ENCODE data around the gene CALML6. TPM values are rescaled to one million over a fixed set of nuclear protein-coding genes. Genes with fewer than 3 reads are reported as not detected.
A peak's percentile ranks its signal among the peaks of the same experiment; 100 is the strongest.

Gene CALML6
- total RNA-seq, 4 donors from 2014 or later = 0.42 to 0.78 TPM; not detected in 2

DNA sequence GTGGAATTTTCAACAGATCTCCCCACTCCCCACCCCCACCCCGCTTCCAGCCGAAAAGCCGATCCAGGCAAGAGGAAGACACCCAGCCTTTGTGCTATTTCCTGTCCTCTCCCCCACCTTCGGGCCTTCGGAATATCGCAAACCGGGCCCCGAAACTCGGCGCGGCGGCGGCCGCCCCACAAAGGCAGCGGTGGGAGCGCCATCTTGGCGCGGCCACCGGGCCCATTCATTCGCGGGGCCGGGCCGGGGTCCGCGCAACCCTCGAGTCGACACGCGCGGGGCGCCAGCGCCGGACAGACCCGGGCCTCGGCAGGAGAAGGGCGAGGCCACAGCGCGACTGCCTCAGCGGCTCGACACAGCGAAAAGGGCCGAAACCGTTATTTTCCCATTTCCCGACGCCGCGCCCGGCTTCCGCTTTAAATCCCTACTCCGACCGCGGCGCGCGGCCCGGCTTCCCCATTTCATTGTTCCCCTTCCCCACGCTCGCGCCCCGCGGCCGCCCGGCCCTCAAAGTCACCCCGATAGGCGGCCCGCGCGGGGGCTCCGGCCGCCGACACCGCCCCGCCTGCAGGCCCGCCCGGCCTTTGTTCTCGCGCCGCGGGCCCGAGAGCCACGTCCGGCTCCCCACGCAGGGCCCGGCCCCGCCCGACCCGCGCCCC, 25.1 kb upstream of the CALML6 start:
- peak in 1 of 2 donors; percentile 38 for DNase-seq (ENCODE audit: low spot score in 2 of 2)
- Histone ChIP-seq H3K27ac (peak overlapping the region; percentile 89 to 98 (median 91)), H3K4me1 (peaks cover 0 to 72% (median 51%) of the 10 kb centered on the region in 4 donors), H3K9me3 (no peaks in the 10 kb centered on the region), H3K27me3 (peaks cover 0 to 4% of the 10 kb centered on the region in 2 donors), H3K4me3 (peak overlapping the region; percentile 39 to 87 (median 76)), H3K36me3 (no peaks in the 10 kb centered on the region)
- TF ChIP-seq CTCF (IDR thresholded peaks at IDR 0.05) (no peak), EP300 (IDR thresholded peaks at IDR 0.05) (peak in 1 of 2 donors; percentile 28)
- WGBS, 2 donors = 1% methylated on average over 71 to 85 of the region's 88 CpGs

GRCh38 chr1:1890506-1891348, 24.3 kb upstream of the CALML6 start, which contains the start of gene GNB1:
Gene GNB1, minus strand, starts transcription at chr1:1891087. Its CDS starts 65,634 bp downstream, at chr1:1825453.
- Histone ChIP-seq H3K9me3 (no peaks in the 10 kb centered on the region), H3K27ac (peak within 1 kb of the TSS; percentile 90 to 98 (median 95))
- 0 to 2% methylated on average over 16 to 32 of the region's 137 CpGs for WGBS, 2 donors

DNA sequence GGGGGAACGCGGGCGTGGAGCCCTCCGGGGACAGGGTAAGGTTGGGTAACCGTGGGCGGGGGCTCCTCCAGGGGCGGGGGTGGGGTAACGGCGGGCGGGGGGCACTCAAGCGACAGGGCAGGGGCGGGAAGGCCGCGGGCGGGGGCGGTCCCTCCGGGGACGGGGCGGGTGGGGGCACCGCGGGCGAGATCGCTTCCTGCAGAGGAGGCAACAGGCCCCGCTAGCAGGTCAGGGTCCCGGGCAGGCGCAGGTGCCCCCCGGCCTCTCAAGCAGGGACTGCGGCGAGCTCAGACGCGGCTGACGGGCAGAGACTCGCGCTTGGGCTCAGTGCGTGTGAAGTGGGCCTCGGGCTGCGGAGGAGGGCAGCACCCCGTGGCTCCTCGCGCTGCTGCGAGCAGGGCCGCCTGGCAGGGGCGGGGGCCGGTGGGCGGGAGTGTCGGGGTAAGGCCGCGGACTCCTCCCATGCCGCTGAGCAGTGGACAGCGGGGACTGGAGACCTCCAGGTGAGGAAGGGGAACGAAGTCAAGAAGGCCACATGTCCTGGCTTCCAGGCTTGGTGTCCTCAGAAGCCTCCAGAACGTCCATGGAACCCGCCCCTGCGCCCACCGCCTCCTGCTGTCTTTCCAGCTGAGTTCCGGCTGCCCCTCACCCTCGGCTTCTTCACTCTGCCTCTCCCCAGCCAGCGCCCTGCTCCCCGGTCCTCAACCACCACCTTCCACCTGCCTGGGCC, 23.5 kb upstream of the CALML6 start:
- Histone ChIP-seq H3K27ac (peak overlapping the region; percentile 90 to 98 (median 95)), H3K36me3 (no peaks in the 10 kb centered on the region), H3K27me3 (peaks cover 0 to 18% of the 10 kb centered on the region in 2 donors), H3K4me3 (peak overlapping the region; percentile 73 to 87 (median 80)), H3K4me1 (peaks cover 0 to 70% (median 52%) of the 10 kb centered on the region in 4 donors), H3K9me3 (no peaks in the 10 kb centered on the region)
- WGBS, 2 donors = 0 to 9% methylated on average over 14 to 21 of the region's 59 CpGs
- no peak for TF ChIP-seq CTCF (IDR thresholded peaks at IDR 0.05)
- TF ChIP-seq POLR2A (IDR thresholded peaks at IDR 0.05) = no peak
- peak in 1 of 2 donors; percentile 44 for TF ChIP-seq EP300 (IDR thresholded peaks at IDR 0.05)
- peak in 1 of 2 donors; percentile 62 for DNase-seq (ENCODE audit: low spot score in 2 of 2)

More at GRCh38 chr1:1890506-1891348, 24.3 kb upstream of the CALML6 start, which contains the start of gene GNB1:
- peak within 1 kb of the TSS; percentile 73 to 87 (median 80) for H3K4me3 ChIP-seq
- peaks cover 0 to 11% of the 10 kb centered on the region in 2 donors for H3K27me3 ChIP-seq
- TF ChIP-seq POLR2A (IDR thresholded peaks at IDR 0.05) (peak; percentile 69 to 79), EP300 (IDR thresholded peaks at IDR 0.05) (no peak), CTCF (IDR thresholded peaks at IDR 0.05) (peak in 1 of 5 experiments; percentile 38)
- DNase-seq (ENCODE audit: low spot score in 2 of 2) = peak; percentile 74 to 75
- no peaks in the 10 kb centered on the region for H3K36me3 ChIP-seq
- H3K4me1 ChIP-seq = peaks cover 0 to 77% (median 56%) of the 10 kb centered on the region in 4 donors

GRCh38 chr1:1892079-1892762, 22.8 kb upstream of the CALML6 start:
- no peak for DNase-seq (ENCODE audit: low spot score in 2 of 2)
- peaks cover 0 to 63% (median 50%) of the 10 kb centered on the region in 4 donors for H3K4me1 ChIP-seq
- no peak for TF ChIP-seq CTCF (IDR thresholded peaks at IDR 0.05)
- no peak for TF ChIP-seq POLR2A (IDR thresholded peaks at IDR 0.05)
- no peak for TF ChIP-seq EP300 (IDR thresholded peaks at IDR 0.05)
- H3K27ac ChIP-seq = peak overlapping the region; percentile 90 to 98 (median 95)
- H3K4me3 ChIP-seq = peak overlapping the region; percentile 73 to 87 (median 80)
- no peaks in the 10 kb centered on the region for H3K36me3 ChIP-seq
- H3K9me3 ChIP-seq = no peaks in the 10 kb centered on the region
- WGBS, 2 donors = 60 to 70% methylated on average over 21 of the region's 21 CpGs
- peaks cover 0 to 18% of the 10 kb centered on the region in 2 donors for H3K27me3 ChIP-seq

Data from tibial nerve (tissue), 4 donors.